NCI-H82 (cell line): Measurements from ENCODE around the gene C3orf22.
A peak's percentile ranks its signal among the peaks of the same experiment; 100 is the strongest.
"Not testable (repeated sequence)": the region's sequence is repeated elsewhere in the genome, so short reads cannot be mapped to it uniquely, and the experiment has no call there.

Experiments
- DNase-seq: peaks from one replicate; lab custom pipeline; 2025; lab: John Stamatoyannopoulos, UW

The C3orf22 gene, protein sequence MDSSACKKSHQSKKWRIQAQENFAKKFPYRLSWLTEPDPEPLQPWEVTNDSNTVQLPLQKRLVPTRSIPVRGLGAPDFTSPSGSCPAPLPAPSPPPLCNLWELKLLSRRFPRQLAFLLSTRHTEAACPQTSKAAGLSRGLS

DNA sequence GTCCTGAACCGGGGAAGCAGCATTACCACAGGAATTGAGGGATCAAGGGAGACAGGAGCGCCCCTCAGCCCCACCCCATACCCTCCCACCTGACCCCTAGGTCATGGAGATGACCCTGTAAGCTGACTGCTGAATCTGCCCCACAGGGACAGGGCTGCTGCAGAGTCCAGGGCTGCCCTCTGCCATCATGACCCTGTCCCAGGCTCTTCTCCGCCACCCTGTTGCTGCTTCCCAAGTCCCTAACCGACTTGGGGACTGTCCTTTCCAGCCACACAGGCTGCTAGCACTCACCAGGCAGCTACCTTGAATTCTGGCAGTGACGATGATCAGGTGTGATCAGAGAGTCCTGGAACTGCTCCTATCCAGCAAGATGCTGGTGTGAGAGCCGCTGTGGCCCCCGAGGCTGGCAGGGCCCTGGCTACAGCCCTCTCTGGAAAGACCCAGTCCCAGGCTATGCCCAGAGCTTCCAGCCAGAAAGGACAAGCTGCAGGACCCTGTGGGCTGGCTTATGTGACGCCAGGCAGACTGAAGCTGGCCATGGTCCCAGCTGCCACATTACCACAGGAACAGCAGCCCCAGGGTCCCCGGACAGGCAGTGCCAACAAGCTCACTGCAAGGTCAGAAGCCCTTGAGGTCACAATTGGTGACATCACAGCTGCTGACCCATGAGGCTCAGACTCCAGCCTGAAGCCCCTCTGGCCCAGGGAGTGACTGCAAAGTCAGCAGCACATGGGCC lies at the start of gene C3orf22:
C3orf22 (minus strand) TSS at position 597 of the 736 bp plus-strand sequence. CDS start 5,542 bp downstream, outside the sequence.
- DNase-seq, result no peak

DNA sequence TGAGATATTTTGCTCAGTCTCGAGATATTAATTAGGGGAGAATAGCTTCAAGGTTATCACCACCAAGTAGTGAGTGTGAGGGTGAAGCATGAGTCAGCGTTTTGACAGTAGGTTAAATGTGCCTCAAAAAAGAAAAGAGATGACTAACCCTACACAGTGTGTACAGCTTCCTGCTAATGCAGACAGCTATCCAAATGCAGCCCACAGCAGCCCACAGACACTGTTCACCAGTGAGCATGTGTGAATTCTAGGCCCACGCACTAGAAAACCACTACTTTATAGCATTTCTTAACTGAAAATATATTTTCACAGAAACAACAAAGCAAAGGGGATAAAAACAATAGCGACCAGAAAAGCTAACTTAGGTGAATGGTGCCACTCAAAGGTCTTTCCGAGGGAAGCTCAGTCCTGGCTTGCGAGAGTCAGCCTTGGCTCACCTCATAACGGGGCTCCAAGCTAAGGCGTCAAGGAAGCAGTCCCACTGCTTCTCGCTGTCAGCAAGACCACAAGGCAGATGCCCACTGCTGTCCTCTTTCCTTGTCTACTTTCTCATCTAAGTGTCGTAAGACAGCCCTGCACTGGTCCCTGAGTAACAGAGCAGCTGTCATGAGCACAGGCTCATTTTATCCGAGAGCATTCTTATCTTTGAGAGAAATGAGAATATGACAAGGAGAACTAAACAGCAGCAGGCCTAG lies 48.6 kb upstream of the C3orf22 start:
- DNase-seq, result no peak

DNA sequence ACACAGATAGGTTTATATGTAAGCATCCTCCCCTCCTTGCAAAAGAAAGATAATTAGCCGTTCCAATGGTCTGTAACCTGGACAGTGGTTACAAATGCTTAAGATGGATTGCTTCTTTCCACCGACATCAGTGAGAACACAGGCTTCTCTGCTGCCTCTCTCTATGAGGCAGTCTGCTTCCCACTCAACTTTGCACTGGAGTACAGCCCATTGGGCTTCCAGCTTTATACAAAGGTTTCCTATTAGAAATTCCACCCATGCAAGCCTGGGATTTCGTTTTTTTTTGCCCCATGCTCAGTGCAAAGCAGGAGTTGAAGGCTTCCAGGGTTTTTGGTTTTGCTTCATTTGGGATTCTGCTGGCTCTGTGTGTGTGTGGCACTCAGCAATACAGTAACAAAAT lies 47.3 kb upstream of the C3orf22 start:
- DNase-seq, result no peak

DNA sequence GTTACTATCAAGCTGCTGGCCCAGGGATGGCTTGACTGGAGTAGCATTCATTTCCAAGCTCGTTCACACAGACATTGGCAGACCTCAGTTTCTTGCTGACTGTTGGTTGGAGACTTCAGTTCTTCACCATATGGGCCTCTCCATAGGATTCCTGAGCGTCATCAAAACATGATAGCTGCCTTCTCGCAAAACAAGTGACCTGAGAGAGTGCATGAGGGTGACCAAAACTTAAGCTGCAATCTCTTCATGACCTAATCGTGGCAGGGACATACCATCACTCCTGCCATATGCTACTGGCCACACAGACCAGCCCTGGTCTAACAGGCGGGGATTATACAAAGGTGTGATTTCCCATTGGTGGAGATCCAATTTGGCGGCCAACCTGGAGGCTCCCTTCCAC lies 46.0 kb upstream of the C3orf22 start:
- no peak for DNase-seq

DNA sequence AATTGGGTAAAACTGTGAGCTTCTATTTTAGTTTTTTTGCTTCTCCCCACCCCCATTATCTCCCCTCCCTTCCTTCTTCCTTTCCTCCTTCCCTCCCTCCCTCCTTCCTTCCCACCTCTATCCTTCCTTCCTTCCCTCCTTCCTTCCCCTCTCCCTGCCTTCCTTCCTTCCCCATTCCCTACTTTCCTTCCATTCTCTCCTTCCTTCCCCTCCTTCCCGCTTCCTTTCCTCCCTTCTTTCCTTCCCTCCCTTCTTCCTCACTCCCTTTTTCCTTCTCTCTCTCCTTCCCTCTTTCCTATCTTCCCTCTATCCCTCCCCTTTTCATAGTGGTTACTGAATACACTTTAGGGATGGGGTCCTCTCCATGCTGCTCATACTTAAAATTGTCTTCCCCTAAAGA lies 40.4 kb upstream of the C3orf22 start:
- no peak for DNase-seq

DNA sequence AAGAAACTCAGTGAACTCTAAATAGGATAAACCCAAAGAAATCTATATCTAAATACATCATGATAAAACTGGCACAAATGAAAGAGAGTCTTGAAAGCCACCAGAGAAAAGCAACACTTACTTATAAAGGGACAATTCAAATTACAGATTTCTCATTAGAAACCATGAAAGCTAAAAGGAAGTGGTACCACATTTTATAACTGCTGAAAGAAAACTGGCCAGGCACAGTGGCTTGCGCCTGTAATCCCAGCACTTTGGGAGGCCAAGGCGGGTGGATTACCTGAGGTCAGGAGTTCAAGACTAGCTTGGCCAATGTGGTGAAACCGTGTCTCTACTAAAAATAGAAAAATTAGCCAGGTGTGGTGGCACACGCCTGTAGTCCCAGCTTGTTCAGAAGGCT lies 36.7 kb upstream of the C3orf22 start:
- DNase-seq, result not testable (repeated sequence)

DNA sequence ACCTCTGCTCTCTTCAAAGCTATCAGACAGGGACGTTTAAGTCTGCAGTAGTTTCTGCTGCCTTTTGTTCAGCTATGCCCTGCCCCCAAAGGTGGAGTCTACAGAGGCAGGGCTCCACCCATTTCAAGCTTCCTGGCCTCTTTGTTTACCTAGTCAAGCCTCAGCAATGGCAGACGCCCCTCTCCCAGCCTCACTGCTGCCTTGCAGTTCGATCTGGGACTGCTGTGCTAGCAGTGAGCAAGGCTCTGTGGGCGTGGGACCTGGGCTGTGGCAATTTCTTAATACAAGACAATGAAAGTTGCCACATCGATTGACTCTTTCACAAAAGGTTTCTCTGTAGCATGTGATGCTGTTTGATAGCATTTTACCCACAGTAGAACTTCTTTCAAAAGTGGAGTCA lies 32.8 kb upstream of the C3orf22 start:
- DNase-seq, result not testable (repeated sequence)

DNA sequence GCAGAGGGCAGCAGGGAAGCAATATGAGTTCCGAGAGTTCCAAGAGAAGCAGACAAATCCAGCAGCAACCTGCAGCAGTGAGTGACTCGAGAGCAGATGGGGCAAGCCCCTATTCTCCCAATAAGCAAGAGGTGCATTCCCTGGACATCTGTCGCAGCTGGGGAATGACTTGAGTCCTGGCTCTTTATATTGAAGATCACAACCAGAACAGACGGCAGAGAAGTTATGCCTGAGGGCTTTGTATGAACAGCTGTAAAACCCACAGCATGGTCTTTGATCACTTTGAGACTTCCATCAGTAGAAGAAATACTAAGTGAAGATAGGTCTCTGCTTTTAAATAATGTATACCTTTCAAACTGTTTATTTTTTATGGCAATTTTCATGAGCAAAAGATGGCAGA lies 23.6 kb upstream of the C3orf22 start:
- DNase-seq, result peak; percentile 82

DNA sequence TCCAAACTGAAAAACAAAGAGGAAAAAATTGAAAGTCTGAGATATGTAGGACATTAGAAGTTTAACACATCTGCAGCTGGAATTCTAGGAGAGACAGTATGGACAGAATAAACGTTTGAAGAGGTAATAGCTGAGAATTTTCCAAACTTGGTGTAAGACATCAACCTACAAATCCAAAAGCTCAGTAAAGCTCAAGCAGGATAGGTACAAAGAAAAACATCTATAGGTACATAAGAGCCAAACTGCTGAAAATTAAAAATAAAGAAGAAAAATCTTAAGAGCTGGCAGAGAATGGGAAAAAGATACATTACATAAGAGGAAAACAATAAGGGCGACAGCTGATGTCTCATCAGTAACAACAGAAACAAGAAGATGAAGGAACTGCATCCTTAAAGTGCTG lies 22.8 kb upstream of the C3orf22 start:
- no peak for DNase-seq

DNA sequence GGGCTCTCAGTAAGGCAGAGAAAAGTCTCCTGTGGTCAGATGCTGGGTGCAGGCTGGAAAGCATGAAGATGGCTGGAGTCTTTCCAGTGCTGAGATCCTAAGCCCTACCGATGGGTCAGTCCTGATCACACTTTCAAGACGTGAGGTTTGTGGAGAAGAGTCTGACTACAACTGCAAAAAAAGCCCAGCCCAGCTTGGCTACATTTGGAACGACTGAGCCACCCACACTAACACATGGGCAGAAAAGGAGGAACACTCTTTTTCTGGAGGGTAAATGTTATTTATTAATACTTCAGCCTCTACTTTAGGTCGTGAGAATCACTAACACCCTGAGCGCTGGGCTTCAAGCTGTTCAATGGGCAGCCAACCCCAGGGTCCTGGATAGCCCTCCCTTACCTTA lies 22.0 kb upstream of the C3orf22 start:
- no peak for DNase-seq

DNA sequence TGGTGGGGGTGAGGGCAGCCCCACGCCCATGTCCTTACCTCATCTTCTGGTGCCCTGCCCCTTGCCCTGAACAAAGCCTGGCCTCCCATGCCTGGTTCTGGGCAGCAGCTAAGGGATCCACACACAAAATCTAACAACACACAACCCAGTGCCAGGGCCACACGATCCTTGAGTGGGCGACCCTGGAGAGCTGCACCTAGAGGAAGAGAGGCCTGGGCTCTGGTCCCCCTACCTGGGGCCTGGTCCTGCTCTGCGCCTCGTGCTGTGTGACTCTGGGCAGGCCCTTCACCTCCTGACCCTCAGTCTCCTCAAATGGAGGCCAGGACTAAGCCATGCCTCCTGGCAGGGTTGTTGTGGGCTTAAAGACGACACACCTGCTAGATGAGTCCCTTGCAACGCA lies 20.0 kb upstream of the C3orf22 start:
- no peak for DNase-seq

DNA sequence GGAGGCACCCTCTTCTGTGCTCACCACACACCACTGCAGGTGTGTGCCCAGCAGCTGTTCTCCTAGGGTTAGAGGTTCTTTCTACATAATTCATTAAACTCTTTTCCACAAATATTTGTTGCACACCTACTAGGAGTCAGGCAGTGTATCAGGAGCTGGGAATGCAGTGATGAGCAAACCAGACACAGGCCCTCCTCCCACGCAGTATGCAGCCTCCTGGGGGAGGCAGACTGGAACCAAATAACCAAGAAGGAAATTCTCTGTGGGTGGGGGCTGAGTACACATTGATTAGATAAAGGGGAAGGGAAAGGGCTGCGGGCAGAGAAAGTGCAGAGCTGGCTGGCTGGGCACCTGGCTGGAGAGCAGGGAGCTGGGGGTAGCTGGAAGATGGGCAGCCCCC lies 18.5 kb upstream of the C3orf22 start:
- DNase-seq, result no peak

DNA sequence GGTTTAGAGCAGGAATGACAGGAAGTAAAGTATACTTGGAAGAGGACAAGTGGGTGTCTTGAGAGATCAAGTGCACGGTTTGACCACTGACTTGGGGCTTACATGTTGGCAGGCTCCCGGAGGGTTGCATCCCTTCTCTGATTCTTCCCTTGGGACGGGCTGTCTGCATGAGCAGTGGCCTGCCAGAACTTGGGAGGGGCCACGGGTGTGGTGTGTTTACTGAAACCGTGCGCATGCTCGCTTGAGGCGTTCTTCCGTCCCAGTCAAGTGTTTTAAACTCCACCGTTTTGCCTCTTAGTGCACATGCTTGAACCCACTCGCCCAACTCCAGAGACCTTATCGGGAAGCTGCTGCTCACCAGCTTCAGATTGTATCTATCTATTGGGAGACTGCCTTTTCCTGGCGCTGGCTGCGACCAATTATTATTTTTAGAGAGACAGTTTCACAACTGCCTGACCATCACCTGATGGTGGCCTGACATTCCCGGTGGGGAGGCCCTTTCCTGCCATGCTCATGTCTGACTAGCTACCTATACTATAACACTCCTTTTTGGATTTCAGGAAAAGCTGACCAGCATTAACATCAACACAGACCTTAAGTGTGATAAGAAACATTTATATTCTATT lies 14.9 kb upstream of the C3orf22 start:
- DNase-seq, result no peak

DNA sequence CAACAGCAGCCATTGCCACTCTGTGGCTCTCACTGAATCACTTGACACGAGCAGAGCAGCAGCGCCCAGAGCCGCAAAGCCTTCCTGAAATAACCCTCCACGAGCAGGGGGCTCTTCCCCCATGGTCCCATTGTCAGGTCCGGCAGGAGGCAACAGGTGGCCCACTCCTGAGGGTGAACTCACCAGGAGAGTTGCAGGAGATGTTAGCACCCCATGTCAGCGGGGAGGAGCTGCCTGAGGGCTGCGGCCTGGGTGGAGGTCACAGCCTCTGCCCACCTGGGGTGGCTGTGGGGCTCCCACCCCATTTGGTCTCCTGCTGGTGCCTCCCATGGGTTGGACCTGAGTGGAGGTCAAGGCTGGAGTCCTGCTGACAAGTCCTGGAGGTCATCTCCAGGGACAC lies 12.3 kb upstream of the C3orf22 start:
- no peak for DNase-seq

DNA sequence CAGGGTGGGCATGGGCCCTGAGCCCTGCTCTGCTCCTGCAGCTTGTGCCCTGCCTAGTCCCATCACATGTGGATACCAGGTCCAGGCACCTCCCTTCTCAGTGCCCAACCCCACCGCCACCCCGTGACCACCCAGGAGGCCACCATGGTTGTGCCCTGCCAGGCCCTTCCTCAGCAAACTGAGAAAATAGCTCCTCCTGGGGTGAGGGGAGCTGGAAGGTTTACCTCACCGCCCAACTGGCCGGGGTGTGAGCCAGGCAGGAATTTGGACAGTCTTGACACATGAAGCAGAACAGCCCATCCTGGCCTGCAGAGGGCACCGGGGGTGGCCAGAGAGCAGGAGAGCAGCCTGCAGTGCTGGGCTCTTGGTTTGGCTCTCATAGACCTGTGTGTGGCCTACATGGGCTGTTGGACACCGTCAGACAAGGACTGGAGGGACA lies 11.4 kb upstream of the C3orf22 start:
- no peak for DNase-seq

DNA sequence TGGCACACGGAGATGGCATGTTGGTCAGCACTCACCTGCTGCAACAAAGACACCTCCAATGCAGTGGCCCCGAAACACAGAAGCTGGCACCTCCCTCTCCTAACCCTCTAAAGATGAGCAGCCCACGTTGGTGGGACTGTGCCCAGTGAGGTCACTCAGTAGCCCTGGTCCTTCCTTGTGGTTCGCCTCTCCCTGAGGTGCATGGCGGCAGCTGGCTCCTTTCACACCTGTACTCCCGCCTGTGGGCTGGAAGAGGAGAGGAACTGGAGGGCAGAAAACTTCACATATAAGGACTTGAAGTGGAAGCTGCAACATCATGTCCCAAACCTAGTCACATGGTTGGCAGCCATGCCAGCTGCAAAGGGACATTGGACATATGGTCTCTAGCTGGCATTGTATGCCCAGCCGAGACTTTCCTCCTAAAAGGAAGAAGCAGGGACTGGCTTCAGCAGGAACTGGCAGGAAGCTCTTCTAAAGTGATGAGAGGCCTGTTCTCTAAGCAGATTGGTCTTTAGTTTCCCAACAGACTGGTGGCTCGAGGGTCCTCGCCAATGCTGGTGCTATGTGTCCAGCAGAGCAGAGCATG lies 10.8 kb upstream of the C3orf22 start:
- no peak for DNase-seq

DNA sequence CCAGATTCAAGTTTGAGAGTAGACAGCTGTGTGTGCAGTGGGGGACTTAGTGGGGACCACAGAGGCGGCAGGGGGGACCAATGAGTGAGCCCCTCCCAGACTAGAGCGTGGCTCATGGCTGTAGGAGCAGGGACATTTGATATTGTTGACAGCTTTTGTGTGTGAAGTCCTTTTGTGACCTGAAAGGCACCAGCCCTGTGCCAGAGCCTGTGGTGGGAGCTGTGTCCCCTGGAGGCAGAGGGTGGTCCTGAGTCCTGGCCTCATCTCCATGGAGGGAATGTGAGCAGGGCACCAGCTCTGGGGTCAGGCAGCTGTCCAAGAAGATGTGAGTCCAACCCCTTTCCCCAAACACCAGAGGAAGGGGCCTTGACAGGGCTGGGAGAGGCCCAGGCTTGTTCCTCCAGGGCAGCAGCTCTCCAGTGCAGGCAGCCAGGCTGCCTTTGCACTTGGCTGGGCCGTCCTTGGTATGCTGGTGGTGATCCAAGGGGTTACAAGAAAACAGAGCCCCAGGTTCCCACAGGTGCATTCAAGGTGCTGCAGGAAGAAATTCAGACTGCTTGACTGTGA lies 10.1 kb upstream of the C3orf22 start:
- no peak for DNase-seq

DNA sequence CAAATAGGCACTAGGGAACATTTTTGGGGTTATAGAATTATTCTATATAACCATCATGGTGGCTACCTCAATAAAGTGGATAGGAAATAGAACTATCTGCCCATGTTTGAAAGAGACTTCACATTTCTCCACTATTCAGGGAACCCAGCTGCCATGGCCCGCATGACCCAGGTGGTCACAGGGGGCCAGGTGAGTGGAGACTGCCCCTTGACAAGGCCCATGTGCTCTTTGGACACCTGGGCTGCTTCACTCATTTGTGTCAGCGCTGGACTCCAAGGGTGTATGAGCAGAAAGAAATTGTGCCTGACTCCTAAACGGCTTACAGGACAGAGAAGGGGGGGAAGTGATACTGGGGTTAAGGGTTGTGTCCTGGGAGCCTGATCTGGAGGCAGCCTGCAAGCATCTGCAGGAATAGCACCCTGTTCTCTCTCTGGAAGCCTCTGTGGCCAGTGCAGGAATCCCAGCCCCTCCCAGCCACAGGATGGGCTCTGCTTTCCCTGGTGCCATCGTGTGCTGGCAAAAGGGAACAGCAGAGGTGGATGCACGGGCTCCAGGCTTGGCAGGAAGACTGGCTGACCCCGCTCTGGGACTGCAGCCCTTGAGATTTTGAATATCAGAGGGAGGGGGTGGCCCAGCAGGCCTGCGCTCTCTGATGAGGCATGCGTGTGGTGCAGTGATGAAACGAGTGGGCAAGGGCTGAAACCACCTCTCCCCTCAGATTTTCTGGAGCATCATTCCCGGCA lies 9.1 kb upstream of the C3orf22 start:
- no peak for DNase-seq

DNA sequence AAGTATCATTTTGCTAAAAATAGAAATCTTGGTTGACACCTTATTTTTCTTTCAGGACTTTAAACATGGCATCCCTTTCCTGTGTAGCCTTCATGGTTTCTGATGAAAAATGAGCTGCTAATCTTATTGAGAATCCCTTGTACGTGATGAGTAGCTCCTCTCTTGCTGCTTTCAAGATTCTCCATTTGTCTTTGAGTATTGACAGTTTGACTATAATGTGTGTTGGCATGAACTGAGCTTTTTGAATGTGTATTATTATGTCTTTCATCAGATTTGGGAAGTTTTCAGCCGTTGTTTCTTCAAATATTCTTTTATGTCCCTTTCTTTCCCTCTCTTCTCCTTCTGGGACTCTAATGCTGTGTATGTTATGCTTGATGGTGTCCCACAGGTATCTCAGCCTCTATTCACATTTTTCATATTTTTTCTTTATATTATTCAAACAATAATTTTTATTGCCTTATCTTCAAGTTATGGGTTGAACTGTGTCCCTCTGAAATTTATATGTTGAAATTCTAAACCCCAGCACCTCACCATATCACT lies 4.1 kb upstream of the C3orf22 start:
- DNase-seq, result no peak

DNA sequence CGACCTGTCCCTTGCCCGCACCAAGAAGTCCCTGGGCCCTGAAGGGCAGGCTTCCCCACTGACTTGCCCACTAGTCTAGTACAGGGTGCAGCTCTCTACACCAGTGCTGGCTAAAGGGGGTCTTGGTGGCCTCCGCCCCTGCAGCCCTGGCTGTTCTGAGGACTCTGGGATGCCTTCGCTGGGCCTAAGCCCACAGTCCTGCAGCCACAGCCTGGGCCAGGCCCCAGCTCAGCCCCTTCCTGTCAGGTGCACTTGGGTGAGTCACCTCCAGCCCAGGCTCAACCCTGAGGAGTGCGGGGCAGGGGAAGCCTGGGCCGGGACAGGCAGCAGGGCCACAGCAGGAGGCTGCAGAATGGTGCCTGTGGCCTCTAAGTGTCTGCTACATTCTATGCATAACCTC lies 971 bp downstream of the C3orf22 start:
- no peak for DNase-seq

DNA sequence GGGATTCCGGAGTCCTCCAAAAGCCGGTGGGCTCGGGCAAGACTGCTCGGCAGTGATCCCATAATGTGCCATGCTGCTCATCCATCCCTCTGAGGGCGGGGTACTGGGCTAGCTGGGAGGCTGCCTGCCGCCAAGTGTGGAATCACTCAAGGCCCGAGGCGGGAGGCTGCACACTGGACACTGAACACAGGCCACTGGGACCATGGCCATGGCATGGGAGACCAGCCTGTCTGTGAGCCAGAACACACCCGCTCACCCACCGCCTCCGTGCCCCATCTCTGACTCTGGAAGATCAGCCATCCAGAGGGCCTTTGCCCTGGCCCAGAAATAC lies 1.4 kb downstream of the C3orf22 start:
- no peak for DNase-seq
